Activated B cell treated with CpG ODN at 0.5 μM for 24 hours (primary cell): ENCODE measurements around the gene IL17RC. TPM values are rescaled to one million over a fixed set of nuclear protein-coding genes. Genes with fewer than 3 reads are reported as not detected.

Experiments used
- ATAC-seq: fragments of 200-7000 bp; cut with Tn5 transposase; one replicate; pipeline ENCODE4 v1.10.0; 2021; ENCODE audit warnings: low read depth, mild to moderate bottlenecking, moderate library complexity
- CTCF ChIA-PET: fragments of 350-600 bp; sonication (Branson Sonifier 250); formaldehyde crosslinking; loops from one replicate; lab custom pipeline; 2021; ENCODE audit warnings: antibody characterized with exemption; lab: Charles Lee
- POLR2A ChIA-PET: fragments of 350-600 bp; sonication (Branson Sonifier 250); formaldehyde crosslinking; loops from one replicate; lab custom pipeline; 2021; ENCODE audit warnings: antibody characterized with exemption; lab: Charles Lee
- DNase-seq: peaks from one replicate; pipeline ENCODE4 v3.0.0; 2022
- H3K27ac Mint-ChIP-seq: one replicate; pipeline ENCODE4 v1.8.0; 2020; ENCODE audit warnings: mixed read lengths
- H3K27me3 Mint-ChIP-seq: one replicate; pipeline ENCODE4 v1.8.0; 2021; ENCODE audit warnings: mixed read lengths
- H3K36me3 Mint-ChIP-seq: one replicate; pipeline ENCODE4 v1.8.0; 2021; ENCODE audit warnings: low read depth, mixed read lengths
- H3K4me1 Mint-ChIP-seq: one replicate; pipeline ENCODE4 v1.8.0; 2021; ENCODE audit warnings: mixed read lengths
- H3K4me3 Mint-ChIP-seq: one replicate; pipeline ENCODE4 v1.8.0; 2020; ENCODE audit warnings: mild to moderate bottlenecking, mixed read lengths
- H3K9me3 Mint-ChIP-seq: one replicate; pipeline ENCODE4 v1.8.0; 2020; ENCODE audit warnings: mixed read lengths
- intact Hi-C: fragments of 100-400 bp; cut with micrococcal nuclease; formaldehyde crosslinking; loops from one replicate; pipeline ENCODE4 v1.15.1; 2024
- total RNA-seq: library from RNA; stranded (reverse); gene quantifications from 2 replicates; pipeline ENCODE4 v1.2.3, GENCODE V29; 2022
- TF ChIP-seq, protein P1 (sequence below): fragments of 200-600 bp; IDR thresholded peaks from one replicate; pipeline ENCODE4 v1.8.0; 2022; ENCODE audit warnings: antibody characterized with exemption, mild to moderate bottlenecking

IL17RC gene
- total RNA-seq, 1 donor from 2014 or later: 0.11 TPM

DNA sequence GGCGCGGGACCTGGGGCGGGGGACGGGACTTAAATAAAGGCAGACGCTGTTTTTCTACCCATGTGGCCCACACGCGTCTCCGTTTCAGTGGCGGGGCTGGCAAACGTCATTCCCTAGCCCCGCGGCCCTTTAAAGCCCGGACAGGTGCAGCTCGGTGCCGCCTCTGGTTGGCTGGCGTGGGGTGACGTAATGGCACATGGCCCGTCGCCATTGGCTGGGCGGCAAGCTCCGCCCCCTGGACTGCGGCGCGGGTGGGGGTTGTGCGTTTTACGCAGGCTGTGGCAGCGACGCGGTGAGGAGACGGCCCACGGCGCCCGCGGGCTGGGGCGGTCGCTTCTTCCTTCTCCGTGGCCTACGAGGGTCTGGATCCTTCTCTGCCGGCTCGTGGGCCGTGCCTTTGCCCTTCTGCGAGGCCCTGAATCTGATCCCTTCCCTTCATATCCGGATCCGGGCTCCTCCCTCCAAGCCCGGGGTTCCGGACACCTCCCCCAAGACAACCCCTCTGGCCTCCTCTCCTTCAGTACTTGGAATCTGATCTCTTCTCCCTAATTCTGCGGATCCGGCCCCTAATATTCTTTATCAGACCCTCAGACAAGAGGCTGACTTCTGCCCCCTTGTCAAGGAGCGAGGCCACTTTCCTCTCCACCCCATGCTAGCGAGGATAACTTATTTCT lies 16.8 kb downstream of the IL17RC start, which contains the start of gene CRELD1:
Gene CRELD1, plus strand, starts transcription at position 274 of the 674 bp plus-strand sequence. CDS start 605 bp downstream, outside the sequence.
- H3K36me3 Mint-ChIP-seq: peaks cover 29% of the 10 kb centered on the region
- TF ChIP-seq, protein P1, sequence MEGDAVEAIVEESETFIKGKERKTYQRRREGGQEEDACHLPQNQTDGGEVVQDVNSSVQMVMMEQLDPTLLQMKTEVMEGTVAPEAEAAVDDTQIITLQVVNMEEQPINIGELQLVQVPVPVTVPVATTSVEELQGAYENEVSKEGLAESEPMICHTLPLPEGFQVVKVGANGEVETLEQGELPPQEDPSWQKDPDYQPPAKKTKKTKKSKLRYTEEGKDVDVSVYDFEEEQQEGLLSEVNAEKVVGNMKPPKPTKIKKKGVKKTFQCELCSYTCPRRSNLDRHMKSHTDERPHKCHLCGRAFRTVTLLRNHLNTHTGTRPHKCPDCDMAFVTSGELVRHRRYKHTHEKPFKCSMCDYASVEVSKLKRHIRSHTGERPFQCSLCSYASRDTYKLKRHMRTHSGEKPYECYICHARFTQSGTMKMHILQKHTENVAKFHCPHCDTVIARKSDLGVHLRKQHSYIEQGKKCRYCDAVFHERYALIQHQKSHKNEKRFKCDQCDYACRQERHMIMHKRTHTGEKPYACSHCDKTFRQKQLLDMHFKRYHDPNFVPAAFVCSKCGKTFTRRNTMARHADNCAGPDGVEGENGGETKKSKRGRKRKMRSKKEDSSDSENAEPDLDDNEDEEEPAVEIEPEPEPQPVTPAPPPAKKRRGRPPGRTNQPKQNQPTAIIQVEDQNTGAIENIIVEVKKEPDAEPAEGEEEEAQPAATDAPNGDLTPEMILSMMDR: no peak
- peak; percentile 83 for ATAC-seq
- no peaks in the 10 kb centered on the region for H3K9me3 Mint-ChIP-seq
- H3K4me1 Mint-ChIP-seq: peaks cover 41% of the 10 kb centered on the region
- DNase-seq: peak; percentile 98
- intact Hi-C loops: loop anchor here (1.0 to 5.0 kb wide), 21 partner anchors 13 to 805 kb away; partner anchors contain the start of genes ARPC4, BRK1, BRPF1 and FANCD2
- peak within 1 kb of the TSS; percentile 98 for H3K27ac Mint-ChIP-seq
- ChIA-PET CTCF (interaction anchor here (0.8 to 2.8 kb wide), 11 partner anchors 13 to 806 kb away, joined by 3 to 29 read pairs (median 4); partner anchors contain the start of genes ARPC4, JAGN1, TADA3 and TATDN2), POLR2A (interaction anchor here (0.5 to 4.6 kb wide), 42 partner anchors 8 to 1339 kb away, joined by 3 to 92 read pairs (median 6); partner anchors contain the start of genes ARPC4, ATG7, BRK1 and BRPF1)
- no peaks in the 10 kb centered on the region for H3K27me3 Mint-ChIP-seq
- H3K4me3 Mint-ChIP-seq: peak within 1 kb of the TSS; percentile 98

DNA sequence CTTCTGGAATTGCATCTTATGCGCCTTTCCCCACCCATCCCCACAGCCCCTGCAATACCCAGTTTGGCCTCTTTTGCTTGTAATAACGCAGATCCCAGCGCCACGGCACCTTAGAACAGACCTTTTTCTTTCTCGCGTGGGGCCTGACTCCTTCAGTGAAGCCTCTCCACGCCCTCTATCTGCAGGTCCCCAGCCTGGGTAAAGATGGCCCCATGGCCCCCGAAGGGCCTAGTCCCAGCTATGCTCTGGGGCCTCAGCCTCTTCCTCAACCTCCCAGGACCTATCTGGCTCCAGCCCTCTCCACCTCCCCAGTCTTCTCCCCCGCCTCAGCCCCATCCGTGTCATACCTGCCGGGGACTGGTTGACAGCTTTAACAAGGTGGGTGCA lies 17.3 kb downstream of the IL17RC start:
- H3K27me3 Mint-ChIP-seq: no peaks in the 10 kb centered on the region
- ATAC-seq: no peak
- intact Hi-C loops: loop anchor here (1.0 to 5.0 kb wide), 5 partner anchors 92 to 432 kb away; partner anchors contain the start of genes BRPF1, MTMR14 and RPUSD3
- no peaks in the 10 kb centered on the region for H3K9me3 Mint-ChIP-seq
- H3K4me3 Mint-ChIP-seq: peak overlapping the region; percentile 98
- H3K4me1 Mint-ChIP-seq: peaks cover 41% of the 10 kb centered on the region
- POLR2A ChIA-PET: interaction anchor here (0.7 to 4.6 kb wide), 18 partner anchors 10 to 1338 kb away, joined by 3 to 92 read pairs (median 9); partner anchors contain the start of genes ARPC4, ATG7, BRPF1 and EMC3
- no peak for DNase-seq
- CTCF ChIA-PET: interaction anchor here (1.8 to 2.8 kb wide), 3 partner anchors 12 to 258 kb away, joined by 4 to 29 read pairs (median 5); no protein-coding TSS in a partner anchor
- H3K36me3 Mint-ChIP-seq: peaks cover 30% of the 10 kb centered on the region
- H3K27ac Mint-ChIP-seq: peak overlapping the region; percentile 98
- TF ChIP-seq, protein P1: no peak

DNA sequence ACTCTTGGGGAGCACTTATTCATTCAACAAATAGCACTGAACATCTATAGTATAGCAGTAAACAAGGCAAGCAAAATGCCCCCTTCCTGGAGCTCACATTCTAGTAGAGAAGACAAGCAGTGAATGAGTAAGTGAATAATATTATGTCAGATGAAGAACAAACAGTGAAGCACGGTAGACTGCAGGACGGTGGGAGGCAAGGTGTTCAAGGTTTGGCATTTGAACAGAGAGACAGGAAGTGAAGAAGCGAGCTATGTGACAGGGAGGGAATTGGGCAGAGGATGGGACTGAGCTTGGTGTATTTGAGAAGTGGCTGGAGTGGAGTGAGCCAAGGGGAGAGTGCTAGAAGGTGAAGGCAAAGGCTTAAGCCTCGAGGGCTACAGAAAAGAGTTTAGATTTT lies 18.1 kb downstream of the IL17RC start:
- Mint-ChIP-seq H3K27me3 (no peaks in the 10 kb centered on the region), H3K4me3 (peak overlapping the region; percentile 98), H3K9me3 (no peaks in the 10 kb centered on the region), H3K27ac (peak overlapping the region; percentile 98), H3K4me1 (peaks cover 41% of the 10 kb centered on the region), H3K36me3 (peaks cover 32% of the 10 kb centered on the region)
- ChIA-PET CTCF (interaction anchor here (1.8 kb wide), 1 partner anchor 11 kb away, joined by 5 read pairs; no protein-coding TSS in a partner anchor), POLR2A (interaction anchor here (0.7 to 4.6 kb wide), 8 partner anchors 9 to 251 kb away, joined by 3 to 76 read pairs (median 5); partner anchors contain the start of genes EMC3 and JAGN1)
- TF ChIP-seq, protein P1: no peak
- no peak for ATAC-seq
- DNase-seq: no peak
- intact Hi-C loops: loop anchor here (1.0 to 5.0 kb wide), 5 partner anchors 93 to 433 kb away; partner anchors contain the start of genes BRPF1, MTMR14 and RPUSD3

DNA sequence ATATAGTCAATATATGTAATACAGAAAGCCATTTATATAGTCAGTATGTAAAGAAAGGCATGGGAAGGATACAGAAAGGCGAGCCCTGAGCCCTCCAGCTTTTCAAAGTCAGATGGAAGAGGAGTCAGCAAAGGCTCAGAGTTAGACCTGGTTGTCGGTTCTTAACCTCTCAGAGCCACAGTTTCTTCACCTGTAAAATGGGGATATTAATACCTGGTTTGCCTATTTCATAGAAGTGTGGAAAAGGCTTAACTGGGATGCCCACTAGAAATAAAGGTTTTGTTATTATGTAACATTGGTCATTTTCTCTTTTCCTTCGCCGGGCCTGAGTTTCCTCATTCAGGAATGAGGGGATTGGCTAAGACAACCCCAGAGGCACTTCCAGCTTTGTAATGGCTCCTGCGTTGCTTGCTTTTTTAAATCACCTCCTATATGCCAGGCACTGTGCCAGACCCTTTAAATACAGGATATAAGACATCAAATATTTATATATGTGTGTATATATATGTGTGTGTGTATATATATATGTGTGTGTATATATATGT lies 19.1 kb downstream of the IL17RC start:
- H3K4me3 Mint-ChIP-seq: no peak overlapping the region
- CTCF ChIA-PET: interaction anchor here (1.8 kb wide), 1 partner anchor 10 kb away, joined by 5 read pairs; no protein-coding TSS in a partner anchor
- TF ChIP-seq, protein P1: no peak
- no peak for ATAC-seq
- intact Hi-C loops: no loop called here
- H3K4me1 Mint-ChIP-seq: peaks cover 39% of the 10 kb centered on the region
- no peak for DNase-seq
- no peak overlapping the region for H3K27ac Mint-ChIP-seq
- no peaks in the 10 kb centered on the region for H3K27me3 Mint-ChIP-seq
- no peaks in the 10 kb centered on the region for H3K9me3 Mint-ChIP-seq
- POLR2A ChIA-PET: interaction anchor here (1.5 to 4.6 kb wide), 2 partner anchors 8 to 11 kb away, joined by 5 to 76 read pairs; no protein-coding TSS in a partner anchor
- H3K36me3 Mint-ChIP-seq: peaks cover 34% of the 10 kb centered on the region
